K562 (cell line): ENCODE measurements around the gene DDX5. TPM values are rescaled to one million over a fixed set of nuclear protein-coding genes. Genes with fewer than 3 reads are reported as not detected.

ENCODE experiments used
- ARNT ChIP-seq, 2 experiments: fragments of 450-650 bp; IDR thresholded peaks; 2 replicates each; pipeline ENCODE4 v1.6.1; 2016; ENCODE audit warnings: mild to moderate bottlenecking in 1 of 2
- ATF7 ChIP-seq: fragments of 450-650 bp; IDR thresholded peaks from 2 replicates; pipeline ENCODE4 v1.7.1; 2014; ENCODE audit warnings: mild to moderate bottlenecking, moderate library complexity
- CXXC5 ChIP-seq: fragments of 250-450 bp; sonication (Bioruptor Pico); IDR thresholded peaks from 2 replicates; pipeline ENCODE4 v1.8.0; 2022; ENCODE audit warnings: inconsistent platforms, mild to moderate bottlenecking, moderate library complexity
- EWSR1 ChIP-seq: fragments of 450-650 bp; IDR thresholded peaks from 2 replicates; pipeline ENCODE4 v1.6.1; 2018; ENCODE audit warnings: borderline replicate concordance, mild to moderate bottlenecking, low read depth, moderate library complexity; ENCODE audit not compliant: partially characterized antibody
- FIP1L1 ChIP-seq: fragments of 200-400 bp; formaldehyde crosslinking; IDR thresholded peaks from 2 replicates; pipeline ENCODE4 v1.6.1; 2018; ENCODE audit warnings: mild to moderate bottlenecking, low read depth, low read length; ENCODE audit not compliant: poor library complexity, severe bottlenecking
- FOXK1 ChIP-seq: sonication (generic); formaldehyde crosslinking; IDR thresholded peaks from 2 replicates; pipeline ENCODE4 v1.8.0; 2022; ENCODE audit warnings: missing genetic modification reagents, mild to moderate bottlenecking, borderline replicate concordance
- HDAC1 ChIP-seq, 2 experiments: fragments of 450-650 bp; IDR thresholded peaks; 2 replicates each; pipeline ENCODE4 v1.6.1; 2016 to 2017; ENCODE audit warnings: inconsistent platforms in 1 of 2, mild to moderate bottlenecking in 1 of 2, moderate library complexity in 1 of 2
- HDGF ChIP-seq: fragments of 450-650 bp; IDR thresholded peaks from 2 replicates; pipeline ENCODE4 v1.6.1; 2016
- ILF3 ChIP-seq: fragments of 450-650 bp; IDR thresholded peaks from 2 replicates; pipeline ENCODE4 v1.6.1; 2018; ENCODE audit warnings: antibody characterized with exemption, mild to moderate bottlenecking, moderate library complexity, borderline replicate concordance
- JUND ChIP-seq, 2 experiments: IDR thresholded peaks; 2 replicates in 1 of 2; 3 replicates in 1 of 2; pipeline ENCODE4 v1.6.1; 2011; ENCODE audit warnings: borderline replicate concordance in 2 of 2, low read depth in 2 of 2, low read length in 2 of 2, improper control_type of control experiment in 1 of 2, missing biosample characterization in 1 of 2, missing genetic modification characterization in 1 of 2, missing genetic modification reagents in 1 of 2
- KAT8 ChIP-seq: fragments of 450-650 bp; IDR thresholded peaks from 2 replicates; pipeline ENCODE4 v1.6.1; 2016; ENCODE audit warnings: low read depth, mild to moderate bottlenecking
- LCOR ChIP-seq: sonication (generic); formaldehyde crosslinking; IDR thresholded peaks from 2 replicates; pipeline ENCODE4 v1.8.0; 2022; ENCODE audit warnings: mild to moderate bottlenecking, missing genetic modification reagents
- MAX ChIP-seq: sonication (generic); formaldehyde crosslinking; IDR thresholded peaks from 2 replicates; pipeline ENCODE4 v1.9.0; 2022; ENCODE audit warnings: mild to moderate bottlenecking, missing genetic modification reagents
- MITF ChIP-seq: IDR thresholded peaks from 2 replicates; pipeline ENCODE4 v1.6.1; 2014; ENCODE audit warnings: antibody characterized with exemption
- NRF1 ChIP-seq, 2 experiments: fragments of 450-650 bp; IDR thresholded peaks in 1 of 2; conservative IDR thresholded peaks in 1 of 2; 2 replicates each; pipeline ENCODE4 v1.6.1; 2014; ENCODE audit warnings: mild to moderate bottlenecking in 2 of 2
- OTX1 ChIP-seq: fragments of 450-650 bp; formaldehyde crosslinking; IDR thresholded peaks from 2 replicates; pipeline ENCODE4 v1.4.0; 2022; ENCODE audit warnings: mild to moderate bottlenecking
- SMARCE1 ChIP-seq: fragments of 450-650 bp; IDR thresholded peaks from 2 replicates; pipeline ENCODE4 v1.7.1; 2016; ENCODE audit warnings: mild to moderate bottlenecking
- TAF1 ChIP-seq: IDR thresholded peaks from 2 replicates; pipeline ENCODE4 v1.6.1; 2011; ENCODE audit warnings: mild to moderate bottlenecking, low read length, moderate library complexity; ENCODE audit not compliant: insufficient read depth, control insufficient read depth, severe bottlenecking; ENCODE audit errors: extremely low read depth
- TEAD1 ChIP-seq, 2 experiments: fragments of 450-650 bp in 1 of 2; sonication (generic) in 1 of 2; formaldehyde crosslinking; IDR thresholded peaks; 2 replicates each; pipeline versions ENCODE4 v1.4.0 to v1.8.0; 2020 to 2022; ENCODE audit warnings: mild to moderate bottlenecking in 2 of 2, missing genetic modification reagents in 1 of 2
- polyA plus RNA-seq, 8 experiments: library from polyadenylated mRNA; depleted of rRNA in 4 of 8; stranded (reverse) in 5 of 8; unstranded in 3 of 8; fragments of >200 nt; fragmentation: Nextera tagmentation in 2 of 8; fragmentation: Illumina TruSeq in 1 of 8; extraction: Ambion mirVana in 2 of 8; extraction: Trizol in 1 of 8; gene quantifications; 2 replicates each; pipeline versions ENCODE4 v1.2.1 to v1.2.3, GENCODE V29; 2011 to 2014; ENCODE audit warnings: inconsistent platforms in 1 of 8, missing spikeins in 1 of 8
- total RNA-seq, 7 experiments: library from RNA; depleted of rRNA in 6 of 7; stranded (reverse); fragments of >200 nt in 6 of 7; fragmentation: Illumina TruSeq in 2 of 7; extraction: Trizol in 2 of 7; gene quantifications; 2 replicates each; pipeline versions ENCODE4 v1.2.1 to v1.2.3, GENCODE V29; 2011 to 2021; ENCODE audit warnings: low replicate concordance in 1 of 7
- TF ChIP-seq, protein P1 (sequence below), 2 experiments: fragments of 450-650 bp; IDR thresholded peaks; 2 replicates each; pipeline ENCODE4 v1.6.1; 2016
- TF ChIP-seq, protein P2 (sequence below), 2 experiments: fragments of 200-800 bp in 1 of 2; sonication (Bioruptor generic) in 1 of 2; sonication (generic) in 1 of 2; formaldehyde crosslinking in 1 of 2; IDR thresholded peaks in 1 of 2; conservative IDR thresholded peaks in 1 of 2; 2 replicates each; pipeline versions ENCODE4 v1.5.0 to v1.6.1; 2016 to 2020; ENCODE audit warnings: missing compliant biosample characterization in 1 of 2, missing genetic modification characterization in 1 of 2, missing genetic modification reagents in 1 of 2

The DDX5 gene
- total and polyA plus RNA-seq, 9 of the 15 experiments (the other 6 are each of a cell fraction or from before 2014, with no cell fraction given): 306 to 1,639 (median 604) TPM

- TF ChIP-seq FIP1L1 (peak; percentile 92), OTX1 (CRISPR knock-in tag) (peak; percentile 86; the same call in 1 of the 2 replicates), TEAD1 (CRISPR knock-in tag; IDR thresholded peaks at IDR 0.05) (peak; percentile 4 to 80; a peak in 3 of 4 replicates), SMARCE1 (no peak), FOXK1 (CRISPR knock-in tag) (peak; percentile 17), MAX (CRISPR knock-in tag) (peak; percentile 59; the same call in 1 of the 2 replicates), LCOR (CRISPR knock-in tag) (peak; percentile 76; the same call in 1 of the 2 replicates), MITF (no peak), ATF7 (peak; percentile 35; the same call in 1 of the 2 replicates), CXXC5 (CRISPR knock-in tag) (peak; percentile 71), HDGF (peak; percentile 38; the same call in 1 of the 2 replicates), TAF1 (peak; percentile 85), KAT8 (peak; percentile 86), ARNT (IDR thresholded peaks at IDR 0.05) (peak in 1 of 2 experiments; percentile 70; a peak in 1 of 4 replicates), ILF3 (peak; percentile 82; the same call in 1 of the 2 replicates), HDAC1 (IDR thresholded peaks at IDR 0.05) (peak in 1 of 2 experiments; percentile 13; a peak in 1 of 4 replicates), NRF1 (conservative IDR thresholded peaks at IDR 0.05 in 1 of 2, IDR thresholded peaks at IDR 0.05 in 1 of 2) (peak; percentile 46 to 62), EWSR1 (no peak), JUND (IDR thresholded peaks at IDR 0.05; ENCODE audit: borderline replicate concordance, low read depth, low read length) (0 out of 2 replicates have a peak, but pooled peaks have one; percentile 2), JUND (tag; IDR thresholded peaks at IDR 0.05; ENCODE audit: borderline replicate concordance, low read depth, low read length) (no peak)
- TF ChIP-seq, protein P1, sequence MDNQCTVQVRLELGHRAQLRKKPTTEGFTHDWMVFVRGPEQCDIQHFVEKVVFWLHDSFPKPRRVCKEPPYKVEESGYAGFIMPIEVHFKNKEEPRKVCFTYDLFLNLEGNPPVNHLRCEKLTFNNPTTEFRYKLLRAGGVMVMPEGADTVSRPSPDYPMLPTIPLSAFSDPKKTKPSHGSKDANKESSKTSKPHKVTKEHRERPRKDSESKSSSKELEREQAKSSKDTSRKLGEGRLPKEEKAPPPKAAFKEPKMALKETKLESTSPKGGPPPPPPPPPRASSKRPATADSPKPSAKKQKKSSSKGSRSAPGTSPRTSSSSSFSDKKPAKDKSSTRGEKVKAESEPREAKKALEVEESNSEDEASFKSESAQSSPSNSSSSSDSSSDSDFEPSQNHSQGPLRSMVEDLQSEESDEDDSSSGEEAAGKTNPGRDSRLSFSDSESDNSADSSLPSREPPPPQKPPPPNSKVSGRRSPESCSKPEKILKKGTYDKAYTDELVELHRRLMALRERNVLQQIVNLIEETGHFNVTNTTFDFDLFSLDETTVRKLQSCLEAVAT (IDR thresholded peaks at IDR 0.05): peak; percentile 78 to 87; a peak in 3 of 4 replicates
- TF ChIP-seq, protein P2, sequence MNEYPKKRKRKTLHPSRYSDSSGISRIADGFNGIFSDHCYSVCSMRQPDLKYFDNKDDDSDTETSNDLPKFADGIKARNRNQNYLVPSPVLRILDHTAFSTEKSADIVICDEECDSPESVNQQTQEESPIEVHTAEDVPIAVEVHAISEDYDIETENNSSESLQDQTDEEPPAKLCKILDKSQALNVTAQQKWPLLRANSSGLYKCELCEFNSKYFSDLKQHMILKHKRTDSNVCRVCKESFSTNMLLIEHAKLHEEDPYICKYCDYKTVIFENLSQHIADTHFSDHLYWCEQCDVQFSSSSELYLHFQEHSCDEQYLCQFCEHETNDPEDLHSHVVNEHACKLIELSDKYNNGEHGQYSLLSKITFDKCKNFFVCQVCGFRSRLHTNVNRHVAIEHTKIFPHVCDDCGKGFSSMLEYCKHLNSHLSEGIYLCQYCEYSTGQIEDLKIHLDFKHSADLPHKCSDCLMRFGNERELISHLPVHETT (CRISPR knock-in tag; conservative IDR thresholded peaks at IDR 0.05 in 1 of 2, IDR thresholded peaks at IDR 0.05 in 1 of 2): peak in 1 of 2 experiments; percentile 10; a peak in 1 of 4 replicates
These were observed 519 bp downstream of the DDX5 start (continued) for GRCh38 chr17:64505340-64506200.
